GM18909 (cell line): ENCODE measurements around the gene LCN6.

Source experiments
- ATAC-seq: cut with Tn5 transposase; IDR thresholded peaks from one replicate; pipeline ENCODE4 v1.9.1; 2021; ENCODE audit warnings: mild to moderate bottlenecking; ENCODE audit not compliant: unreplicated experiment, poor library complexity

The LCN6 gene

GRCh38 chr9:136728080-136728547, 20.2 kb downstream of the LCN6 start:
- ATAC-seq: peak; percentile 68

GRCh38 chr9:136726631-136727191, 21.6 kb downstream of the LCN6 start:
- no peak for ATAC-seq

- no peak for ATAC-seq
Observed at GRCh38 chr9:136726118-136726517, 22.2 kb downstream of the LCN6 start.

- no peak for ATAC-seq
Observed at GRCh38 chr9:136725612-136726011, 22.7 kb downstream of the LCN6 start.

GRCh38 chr9:136724772-136725171, 23.6 kb downstream of the LCN6 start:
- ATAC-seq: no peak

GRCh38 chr9:136723989-136724388, 24.3 kb downstream of the LCN6 start:
- ATAC-seq: no peak

- no peak for ATAC-seq
Observed at GRCh38 chr9:136723362-136723976, 24.9 kb downstream of the LCN6 start.

- ATAC-seq: no peak
Observed at GRCh38 chr9:136722969-136723356, 25.4 kb downstream of the LCN6 start.

- ATAC-seq: no peak
Observed at GRCh38 chr9:136722093-136722968, 26.0 kb downstream of the LCN6 start.

GRCh38 chr9:136721339-136722092, 26.8 kb downstream of the LCN6 start:
- no peak for ATAC-seq

- ATAC-seq: no peak
Observed at GRCh38 chr9:136720898-136721338, 27.4 kb downstream of the LCN6 start.

GRCh38 chr9:136720251-136720897, 28.0 kb downstream of the LCN6 start:
- no peak for ATAC-seq

GRCh38 chr9:136719195-136719880, 29.0 kb downstream of the LCN6 start:
- ATAC-seq: no peak

- ATAC-seq: no peak
Observed at GRCh38 chr9:136718345-136719194, 29.8 kb downstream of the LCN6 start.

- no peak for ATAC-seq
Observed at GRCh38 chr9:136717399-136717798, 30.9 kb downstream of the LCN6 start.

- no peak for ATAC-seq
Observed at GRCh38 chr9:136714893-136715274, 33.4 kb downstream of the LCN6 start.

- no peak for ATAC-seq
Observed at GRCh38 chr9:136714096-136714892, 34.0 kb downstream of the LCN6 start.

GRCh38 chr9:136713550-136713949, 34.8 kb downstream of the LCN6 start:
- no peak for ATAC-seq
